Measurements from ENCODE around the gene SIM2.

GRCh38 chr21:36698981-36699545, at the start of gene SIM2:
- TF ChIP-seq CTCF (conservative IDR thresholded peaks at IDR 0.05; ENCODE audit: low read length) (no peak), EZH2phosphoT487 (IDR thresholded peaks at IDR 0.05; ENCODE audit: borderline replicate concordance, low read depth, low read length) (no peak)

All from OCI-LY7 (cell line).